Stimulated activated CD8-positive, alpha-beta memory T cell treated with anti-CD3 and anti-CD28 coated beads, Interleukin-4, amount 100 ng/mL, for 24 hours (primary cell): ENCODE results near the gene ARHGAP26.

Source experiments
- DNase-seq: peaks from one replicate; pipeline ENCODE4 v3.0.0-alpha.2; 2020; ENCODE audit warnings: low read depth

ARHGAP26 gene

GRCh38 chr5:143061161-143061945 lies 291.2 kb downstream of the ARHGAP26 start:
- no peak for DNase-seq

- DNase-seq, result no peak
These were observed 292.2 kb downstream of the ARHGAP26 start for GRCh38 chr5:143062379-143062778.

GRCh38 chr5:143063175-143063970 lies 293.2 kb downstream of the ARHGAP26 start:
- no peak for DNase-seq

GRCh38 chr5:143064218-143064641 lies 294.1 kb downstream of the ARHGAP26 start:
- no peak for DNase-seq

GRCh38 chr5:143064676-143065075 lies 294.5 kb downstream of the ARHGAP26 start:
- DNase-seq, result no peak

GRCh38 chr5:143065185-143065965 lies 295.2 kb downstream of the ARHGAP26 start:
- no peak for DNase-seq

- DNase-seq, result no peak
These were observed 295.9 kb downstream of the ARHGAP26 start for GRCh38 chr5:143065996-143066522.

GRCh38 chr5:143066556-143067281 lies 296.5 kb downstream of the ARHGAP26 start:
- peak; percentile 31 for DNase-seq

- no peak for DNase-seq
These were observed 298.5 kb downstream of the ARHGAP26 start for GRCh38 chr5:143068712-143069111.

GRCh38 chr5:143071927-143072326 lies 301.8 kb downstream of the ARHGAP26 start:
- no peak for DNase-seq

- DNase-seq, result no peak
These were observed 302.6 kb downstream of the ARHGAP26 start for GRCh38 chr5:143072734-143073133.

- DNase-seq, result no peak
These were observed 303.6 kb downstream of the ARHGAP26 start for GRCh38 chr5:143073766-143074165.

GRCh38 chr5:143074414-143074996 lies 304.3 kb downstream of the ARHGAP26 start:
- DNase-seq, result no peak

- no peak for DNase-seq
These were observed 306.2 kb downstream of the ARHGAP26 start for GRCh38 chr5:143076377-143076776.

GRCh38 chr5:143077453-143078103 lies 307.4 kb downstream of the ARHGAP26 start:
- no peak for DNase-seq

GRCh38 chr5:143078313-143078712 lies 308.1 kb downstream of the ARHGAP26 start:
- no peak for DNase-seq

GRCh38 chr5:143078971-143079370 lies 308.8 kb downstream of the ARHGAP26 start:
- no peak for DNase-seq

GRCh38 chr5:143080407-143080806 lies 310.2 kb downstream of the ARHGAP26 start:
- DNase-seq, result no peak

GRCh38 chr5:143080982-143081381 lies 310.8 kb downstream of the ARHGAP26 start:
- DNase-seq, result no peak

GRCh38 chr5:143083006-143083405 lies 312.8 kb downstream of the ARHGAP26 start:
- DNase-seq, result no peak

- no peak for DNase-seq
These were observed 314.2 kb downstream of the ARHGAP26 start for GRCh38 chr5:143084407-143084806.
